HepG2 (cell line): Measurements from ENCODE around the gene CADPS. TPM values are rescaled to one million over a fixed set of nuclear protein-coding genes. Genes with fewer than 3 reads are reported as not detected.

Source experiments
- ATAC-seq: fragments of 200-7000 bp; cut with Tn5 transposase; 3 replicates; pipeline ENCODE4 v1.9.1; 2020; ENCODE audit warnings: mild to moderate bottlenecking, moderate library complexity
- BruUV-seq: library from RNA; stranded (reverse); fragments of 400-500 nt; replicated peaks from 2 replicates; lab custom pipeline; 2021; lab: Mats Ljungman, UMichigan
- CTCF ChIA-PET: fragments of 300-600 bp; formaldehyde crosslinking; extraction: SDS; loops from one replicate; lab custom pipeline; 2021; ENCODE audit warnings: low total read pairs, inconsistent platforms, low intra/inter-chr PET ratio; lab: Yijun Ruan, JAX
- POLR2A ChIA-PET: fragments of 350-600 bp; sonication (Branson Sonifier 250); formaldehyde crosslinking; loops from one replicate; lab custom pipeline; 2020; ENCODE audit warnings: antibody characterized with exemption, inconsistent platforms; lab: Yijun Ruan, JAX
- DNase-seq: peaks from one replicate; pipeline ENCODE4 v3.0.0-alpha.2; 2015; ENCODE audit warnings: low spot score
- FAIRE-seq: peaks from 3 replicates; lab custom pipeline; 2011; peaks lifted over from hg19 to GRCh38; lab: Jason Lieb, UNC
- H2AFZ ChIP-seq: one replicate; pipeline ENCODE4 v1.6.1; 2011; ENCODE audit warnings: low read length, inconsistent platforms
- H3K27ac ChIP-seq: fragments of 300-600 bp; 3 replicates; pipeline ENCODE4 v1.8.0; 2011; ENCODE audit warnings: mixed run types, mild to moderate bottlenecking, mixed read lengths, low read length, inconsistent platforms; ENCODE audit not compliant: insufficient read depth; ENCODE audit errors: extremely low read length
- H3K27me3 ChIP-seq, 2 experiments: fragments of 200-600 bp in 1 of 2; 2 replicates in 1 of 2; 3 replicates in 1 of 2; pipeline versions ENCODE4 v1.6.0 to v1.8.0; 2011; ENCODE audit warnings: low read length in 2 of 2, mild to moderate bottlenecking in 2 of 2, moderate library complexity in 2 of 2, inconsistent platforms in 1 of 2; ENCODE audit not compliant: insufficient read depth in 2 of 2, control insufficient read depth in 1 of 2
- H3K36me3 ChIP-seq, 2 experiments: fragments of 200-600 bp in 1 of 2; replicated peaks in 1 of 2; 2 replicates in 1 of 2; 3 replicates in 1 of 2; pipeline versions ENCODE4 v1.5.1 to v1.8.0; 2011; ENCODE audit warnings: low read length in 2 of 2, inconsistent platforms in 1 of 2; ENCODE audit not compliant: insufficient read depth in 2 of 2, control insufficient read depth in 1 of 2
- H3K4me1 ChIP-seq: 2 replicates; pipeline ENCODE4 v1.5.1; 2012; ENCODE audit warnings: low read length, inconsistent platforms; ENCODE audit not compliant: insufficient read depth
- H3K4me2 ChIP-seq: 2 replicates; pipeline ENCODE4 v1.6.0; 2011; ENCODE audit warnings: low read depth, low read length, inconsistent platforms
- H3K4me3 ChIP-seq, 3 experiments: fragments of 200-600 bp in 1 of 3; sonication (generic), shearing (Covaris generic) in 1 of 3; replicated peaks in 1 of 3; 2 replicates each; pipeline ENCODE4 v1.5.1; 2011 to 2016; ENCODE audit warnings: low read length in 3 of 3, inconsistent platforms in 2 of 3, low read depth in 2 of 3, mild to moderate bottlenecking in 2 of 3, control low read depth in 1 of 3, mixed read lengths in 1 of 3; ENCODE audit not compliant: insufficient read depth in 1 of 3
- H3K79me2 ChIP-seq: one replicate; pipeline ENCODE4 v1.6.1; 2011; ENCODE audit warnings: low read length, inconsistent platforms; ENCODE audit not compliant: insufficient read depth
- H3K9ac ChIP-seq: 2 replicates; pipeline ENCODE4 v1.6.0; 2011; ENCODE audit warnings: mild to moderate bottlenecking, low read depth, low read length, inconsistent platforms; ENCODE audit not compliant: insufficient read depth
- H3K9me3 ChIP-seq: 2 replicates; pipeline ENCODE4 v1.5.1; 2012; ENCODE audit warnings: mild to moderate bottlenecking, low read length
- H4K20me1 ChIP-seq: 2 replicates; pipeline ENCODE4 v1.6.0; 2011; ENCODE audit warnings: inconsistent platforms, mild to moderate bottlenecking, low read length, moderate library complexity; ENCODE audit not compliant: insufficient read depth
- FOXP1 ChIP-seq, 2 experiments: fragments of 450-650 bp in 1 of 2; IDR thresholded peaks; 2 replicates each; pipeline ENCODE4 v1.6.1; 2017 to 2018; ENCODE audit warnings: antibody characterized with exemption in 1 of 2
- NR1H2 ChIP-seq: sonication (generic); formaldehyde crosslinking; IDR thresholded peaks from 2 replicates; pipeline ENCODE4 v1.8.1; 2022; ENCODE audit warnings: low read depth, missing genetic modification reagents, borderline replicate concordance
- PTBP1 ChIP-seq: fragments of 200-400 bp; formaldehyde crosslinking; IDR thresholded peaks from 2 replicates; pipeline ENCODE4 v1.6.1; 2018; ENCODE audit warnings: low read length, low read depth; ENCODE audit not compliant: poor library complexity, severe bottlenecking
- SIX1 ChIP-seq: sonication (generic); formaldehyde crosslinking; IDR thresholded peaks from 2 replicates; pipeline ENCODE4 v1.4.0; 2020; ENCODE audit warnings: missing genetic modification reagents, borderline replicate concordance
- ZNF10 ChIP-seq: sonication (generic); formaldehyde crosslinking; IDR thresholded peaks from 2 replicates; pipeline ENCODE4 v1.4.0; 2020; ENCODE audit warnings: mild to moderate bottlenecking, low read depth, missing genetic modification reagents, borderline replicate concordance
- ZNF124 ChIP-seq: sonication (generic); formaldehyde crosslinking; IDR thresholded peaks from 2 replicates; pipeline ENCODE4 v1.4.0; 2020; ENCODE audit warnings: missing genetic modification reagents
- ZNF337 ChIP-seq: sonication (generic); formaldehyde crosslinking; IDR thresholded peaks from 2 replicates; pipeline ENCODE4 v1.5.1; 2020; ENCODE audit warnings: missing genetic modification reagents, low read depth, mild to moderate bottlenecking, borderline replicate concordance
- ZNF720 ChIP-seq: sonication (generic); formaldehyde crosslinking; IDR thresholded peaks from 2 replicates; pipeline ENCODE4 v1.4.0; 2020; ENCODE audit warnings: missing genetic modification reagents
- ZXDC ChIP-seq: sonication (generic); formaldehyde crosslinking; IDR thresholded peaks from 2 replicates; pipeline ENCODE4 v1.5.0; 2020; ENCODE audit warnings: mild to moderate bottlenecking, missing genetic modification reagents
- WGBS: methylation state at CpG from one replicate; pipeline ENCODE4 v1.1.6; 2017; ENCODE audit warnings: low lambda C conversion rate; 5-methylcytosine and 5-hydroxymethylcytosine counted together
- in situ Hi-C: cut with HindIII; loops from 2 replicates; pipeline ENCODE4 v1.10.0; 2017; ENCODE audit warnings: low pct_unique_long_range_greater_than_20kb; ENCODE audit not compliant: extremely low pct_ligation_motif_present
- intact Hi-C: fragments of 100-400 bp; cut with micrococcal nuclease; formaldehyde crosslinking; loops from one replicate; pipeline ENCODE4 v1.10.0; 2022; ENCODE audit not compliant: unreplicated experiment
- polyA plus RNA-seq, 8 experiments: library from polyadenylated mRNA; depleted of rRNA in 3 of 8; stranded (reverse) in 7 of 8; unstranded in 1 of 8; fragments of >200 nt; fragmentation: Illumina TruSeq in 4 of 8; extraction: Trizol in 4 of 8; gene quantifications; 2 replicates each; pipeline versions ENCODE4 v1.2.1 to v1.2.3, GENCODE V29; 2011 to 2016; ENCODE audit warnings: low read depth in 4 of 8, missing spikeins in 1 of 8, mixed read lengths in 1 of 8; ENCODE audit not compliant: insufficient read depth in 1 of 8
- total RNA-seq, 5 experiments: library from RNA; depleted of rRNA; stranded (reverse); fragments of >200 nt; fragmentation: Illumina TruSeq; extraction: Trizol; gene quantifications; 2 replicates each; pipeline ENCODE4 v1.2.3, GENCODE V29; 2016; ENCODE audit warnings: low read depth in 1 of 5

CADPS gene
- total and polyA plus RNA-seq, 2 of the 13 experiments (the other 11 are each of a cell fraction or from before 2014, with no cell fraction given): not detected

GRCh38 chr3:62570888-62571287 is 304.3 kb downstream of the CADPS start:
- ChIA-PET POLR2A (no interaction called here), CTCF (no interaction called here)
- DNase-seq (no peak), ATAC-seq (no peak), FAIRE-seq (no peak)
- Histone ChIP-seq H3K9ac (no peak overlapping the region), H3K27me3 (peaks cover 0 to 5% of the 10 kb centered on the region in 2 experiments; a peak in 1 of 5 replicates), H3K36me3 (no peaks in the 10 kb centered on the region), H2AFZ (no peak overlapping the region), H3K27ac (no peak overlapping the region), H3K4me3 (no peak overlapping the region), H3K79me2 (no peaks in the 10 kb centered on the region), H4K20me1 (no peaks in the 10 kb centered on the region), H3K4me2 (no peak overlapping the region), H3K4me1 (no peaks in the 10 kb centered on the region), H3K9me3 (no peaks in the 10 kb centered on the region)
- in situ Hi-C loops: no loop called here
- no TSS peak for BruUV-seq
- no peak for TF ChIP-seq FOXP1 (IDR thresholded peaks at IDR 0.05)
- no peak for TF ChIP-seq FOXP1 (CRISPR knock-in tag; IDR thresholded peaks at IDR 0.05)
- TF ChIP-seq NR1H2 (CRISPR knock-in tag): no peak
- TF ChIP-seq ZNF720 (CRISPR knock-in tag): no peak
- no peak for TF ChIP-seq PTBP1
- TF ChIP-seq ZNF124 (CRISPR knock-in tag): no peak
- TF ChIP-seq ZNF337 (CRISPR knock-in tag): no peak
- TF ChIP-seq ZNF10 (CRISPR knock-in tag): no peak
- TF ChIP-seq SIX1 (CRISPR knock-in tag): no peak
- no peak for TF ChIP-seq ZXDC (CRISPR knock-in tag)
- 36% methylated on average over 6 of the region's 6 CpGs for WGBS
- intact Hi-C loops: no loop called here
